GM20000 (cell line): ENCODE data around the gene NUDT4.
"Not testable (repeated sequence)": the region's sequence is repeated elsewhere in the genome, so short reads cannot be mapped to it uniquely, and the experiment has no call there.

Experiments used
- DNase-seq: peaks from one replicate; pipeline ENCODE4 v3.0.0; 2012; ENCODE audit warnings: low spot score
- TF ChIP-seq, protein P1 (sequence below): IDR thresholded peaks from 2 replicates; pipeline ENCODE4 v1.5.1; 2012; ENCODE audit warnings: mild to moderate bottlenecking, control low read depth; ENCODE audit errors: extremely low read depth, missing control alignments

NUDT4 gene

DNA sequence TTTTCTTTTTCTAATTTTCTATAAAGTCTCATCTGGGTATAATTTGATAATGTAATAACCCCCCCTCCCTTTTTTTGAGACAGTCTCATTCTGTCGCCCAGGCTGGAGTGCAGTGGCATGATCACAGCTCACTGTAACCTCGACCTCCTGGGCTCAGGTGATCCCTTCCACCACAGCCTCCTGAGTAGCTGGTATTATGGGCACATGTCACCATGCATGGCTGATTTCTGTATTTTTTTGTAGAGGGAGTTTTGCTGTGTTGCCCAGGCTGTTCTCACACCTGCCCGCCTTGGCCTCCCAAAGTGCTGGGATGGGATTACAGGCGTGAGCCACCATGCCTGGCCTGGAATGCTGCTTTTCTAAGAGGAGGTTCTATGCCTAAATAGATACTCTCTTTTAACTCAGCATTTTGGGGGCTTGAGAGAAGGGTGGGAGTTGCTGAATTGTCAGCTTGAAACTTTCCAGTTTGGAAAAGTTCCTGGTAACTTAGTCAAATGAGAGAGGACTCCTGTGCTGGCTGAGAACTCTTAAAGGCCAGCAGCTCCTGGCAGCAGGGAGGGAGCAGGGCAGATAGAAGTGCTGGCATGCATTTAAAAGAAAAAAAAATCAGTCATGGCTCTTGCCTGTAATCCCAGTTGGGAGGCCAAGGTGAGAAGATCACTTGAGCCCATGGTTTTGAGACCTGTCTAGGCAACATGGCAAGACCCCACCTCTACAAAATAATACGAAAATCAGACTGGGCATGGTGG is 13.0 kb downstream of the NUDT4 start:
- no peak for DNase-seq
- TF ChIP-seq, protein P1, sequence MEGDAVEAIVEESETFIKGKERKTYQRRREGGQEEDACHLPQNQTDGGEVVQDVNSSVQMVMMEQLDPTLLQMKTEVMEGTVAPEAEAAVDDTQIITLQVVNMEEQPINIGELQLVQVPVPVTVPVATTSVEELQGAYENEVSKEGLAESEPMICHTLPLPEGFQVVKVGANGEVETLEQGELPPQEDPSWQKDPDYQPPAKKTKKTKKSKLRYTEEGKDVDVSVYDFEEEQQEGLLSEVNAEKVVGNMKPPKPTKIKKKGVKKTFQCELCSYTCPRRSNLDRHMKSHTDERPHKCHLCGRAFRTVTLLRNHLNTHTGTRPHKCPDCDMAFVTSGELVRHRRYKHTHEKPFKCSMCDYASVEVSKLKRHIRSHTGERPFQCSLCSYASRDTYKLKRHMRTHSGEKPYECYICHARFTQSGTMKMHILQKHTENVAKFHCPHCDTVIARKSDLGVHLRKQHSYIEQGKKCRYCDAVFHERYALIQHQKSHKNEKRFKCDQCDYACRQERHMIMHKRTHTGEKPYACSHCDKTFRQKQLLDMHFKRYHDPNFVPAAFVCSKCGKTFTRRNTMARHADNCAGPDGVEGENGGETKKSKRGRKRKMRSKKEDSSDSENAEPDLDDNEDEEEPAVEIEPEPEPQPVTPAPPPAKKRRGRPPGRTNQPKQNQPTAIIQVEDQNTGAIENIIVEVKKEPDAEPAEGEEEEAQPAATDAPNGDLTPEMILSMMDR = no peak

- no peak for DNase-seq
- TF ChIP-seq, protein P1 = no peak
Observed at GRCh38 chr12:93393425-93393824, 15.7 kb downstream of the NUDT4 start.

DNA sequence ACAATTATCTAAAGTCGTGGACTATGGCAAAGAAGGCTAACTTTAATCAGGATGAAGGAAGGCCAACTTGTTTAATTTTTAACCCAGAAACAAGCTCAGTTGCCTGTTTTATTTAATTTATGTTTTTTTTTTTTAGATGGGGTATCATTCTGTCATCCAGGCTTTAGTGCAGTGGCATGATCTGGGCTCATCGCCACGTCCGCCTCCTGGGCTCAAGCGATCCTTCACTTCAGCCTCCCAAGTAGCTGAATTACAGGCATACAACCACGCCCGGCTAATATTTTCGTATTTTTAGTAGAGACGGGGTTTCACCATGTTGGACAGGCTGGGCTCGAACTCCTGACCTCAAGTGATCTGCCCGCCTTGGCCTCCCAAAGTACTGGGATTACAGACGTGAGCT is 19.7 kb downstream of the NUDT4 start:
- no peak for DNase-seq
- TF ChIP-seq, protein P1 = no peak

DNA sequence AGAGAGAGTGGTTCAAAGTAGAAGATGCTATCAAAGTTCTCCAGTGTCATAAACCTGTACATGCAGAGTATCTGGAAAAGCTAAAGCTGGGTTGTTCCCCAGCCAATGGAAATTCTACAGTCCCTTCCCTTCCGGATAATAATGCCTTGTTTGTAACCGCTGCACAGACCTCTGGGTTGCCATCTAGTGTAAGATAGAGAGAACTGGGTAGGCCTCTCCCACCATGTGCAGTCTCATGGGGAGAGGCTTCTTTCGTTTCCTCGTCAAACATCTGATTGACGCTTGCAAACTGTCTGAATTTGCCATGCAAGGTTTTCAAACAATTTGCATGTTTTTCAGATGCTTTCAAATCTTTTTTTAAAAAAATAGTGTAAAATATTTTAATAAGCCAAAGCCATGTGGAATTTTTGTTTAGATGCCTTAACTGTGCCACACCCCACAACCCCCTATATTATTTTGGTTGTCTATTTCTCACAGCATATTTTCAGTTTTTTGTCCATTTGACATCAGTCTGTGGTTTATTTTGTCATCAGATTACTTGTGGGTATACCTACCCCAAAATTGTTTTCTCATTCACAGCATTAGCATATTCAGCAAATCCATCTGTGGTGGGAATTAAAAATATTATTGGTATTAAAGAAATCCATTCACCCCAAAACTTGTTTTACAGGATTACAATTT is 21.6 kb downstream of the NUDT4 start:
- DNase-seq = not testable (repeated sequence)

DNA sequence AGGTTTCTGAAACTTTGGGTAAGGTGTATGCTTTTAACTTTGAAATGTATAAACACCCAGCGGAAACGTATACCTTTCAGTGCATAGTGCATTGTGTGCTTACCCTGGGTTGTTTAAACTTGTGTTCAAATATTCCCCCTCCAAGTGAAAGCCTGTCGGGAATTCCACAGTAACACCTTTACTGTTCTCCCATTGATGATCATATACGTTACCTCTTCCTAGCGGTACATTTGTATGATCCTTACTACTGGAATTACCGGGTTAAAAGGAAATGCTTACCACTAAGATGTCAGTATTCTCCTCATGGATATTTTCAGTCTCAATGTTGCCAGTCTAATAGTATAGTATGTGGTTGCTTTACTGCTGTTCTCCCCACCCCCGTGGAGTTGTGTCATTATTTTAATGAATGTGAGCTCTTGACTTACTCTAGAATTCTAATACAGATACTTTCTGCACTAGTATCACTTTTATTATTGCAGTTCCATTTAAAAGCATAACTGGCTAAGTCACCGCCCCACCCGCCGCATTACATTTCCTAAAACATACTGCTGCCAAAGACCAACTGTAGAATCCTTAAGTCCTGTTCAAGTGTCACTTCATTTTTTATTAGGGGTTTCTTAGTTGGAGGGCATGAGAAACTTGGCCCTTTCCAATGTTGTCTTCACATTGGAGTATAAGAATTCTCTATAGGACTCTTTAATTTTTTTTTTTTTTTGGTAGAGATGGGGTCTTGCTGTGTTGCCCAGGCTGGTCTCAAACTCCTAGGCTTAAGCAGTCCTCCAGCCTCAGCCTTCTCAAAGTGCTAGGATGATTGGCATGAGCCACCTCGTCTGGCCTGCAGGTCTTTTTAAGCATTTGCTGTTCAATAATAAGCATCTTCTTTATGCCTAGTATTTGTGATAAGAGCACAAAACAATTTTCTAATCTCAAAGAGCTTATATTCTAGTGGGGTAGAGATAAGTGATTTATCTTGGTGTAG is 24.9 kb downstream of the NUDT4 start:
- TF ChIP-seq, protein P1 = no peak

GRCh38 chr12:93403988-93404803 is 26.5 kb downstream of the NUDT4 start:
- DNase-seq = no peak
- TF ChIP-seq, protein P1 = no peak

More for the DNA sequence above, 24.9 kb downstream of the NUDT4 start:
- DNase-seq = no peak
